ENCODE data around the gene MCTP1. TPM values are rescaled to one million over a fixed set of nuclear protein-coding genes. Genes with fewer than 3 reads are reported as not detected.

MCTP1 gene
- total RNA-seq, 2 donors from 2014 or later, result 22.1 to 256 TPM

- H3K4me3 ChIP-seq, result no peak overlapping the region
- DNase-seq (ENCODE audit: low spot score) (no peak), ATAC-seq (ENCODE audit: insufficient number of reproducible peaks, low FRiP score, low read depth) (no peak)
- H3K27me3 ChIP-seq (replicated peaks; ENCODE audit: insufficient read depth), result no peaks in the 10 kb centered on the region
- no peaks in the 10 kb centered on the region for H3K4me1 ChIP-seq (ENCODE audit: control insufficient read depth in 1 of 2, low read depth in 2 of 2)
- H3K27ac ChIP-seq, result no peak overlapping the region
- no peaks in the 10 kb centered on the region for H3K36me3 ChIP-seq
- TF ChIP-seq CTCF (IDR thresholded peaks at IDR 0.05), result no peak
- H3K9me3 ChIP-seq, result no peaks in the 10 kb centered on the region
These were observed 538.2 kb downstream of the MCTP1 start for GRCh38 chr5:94746731-94747124.

DNA sequence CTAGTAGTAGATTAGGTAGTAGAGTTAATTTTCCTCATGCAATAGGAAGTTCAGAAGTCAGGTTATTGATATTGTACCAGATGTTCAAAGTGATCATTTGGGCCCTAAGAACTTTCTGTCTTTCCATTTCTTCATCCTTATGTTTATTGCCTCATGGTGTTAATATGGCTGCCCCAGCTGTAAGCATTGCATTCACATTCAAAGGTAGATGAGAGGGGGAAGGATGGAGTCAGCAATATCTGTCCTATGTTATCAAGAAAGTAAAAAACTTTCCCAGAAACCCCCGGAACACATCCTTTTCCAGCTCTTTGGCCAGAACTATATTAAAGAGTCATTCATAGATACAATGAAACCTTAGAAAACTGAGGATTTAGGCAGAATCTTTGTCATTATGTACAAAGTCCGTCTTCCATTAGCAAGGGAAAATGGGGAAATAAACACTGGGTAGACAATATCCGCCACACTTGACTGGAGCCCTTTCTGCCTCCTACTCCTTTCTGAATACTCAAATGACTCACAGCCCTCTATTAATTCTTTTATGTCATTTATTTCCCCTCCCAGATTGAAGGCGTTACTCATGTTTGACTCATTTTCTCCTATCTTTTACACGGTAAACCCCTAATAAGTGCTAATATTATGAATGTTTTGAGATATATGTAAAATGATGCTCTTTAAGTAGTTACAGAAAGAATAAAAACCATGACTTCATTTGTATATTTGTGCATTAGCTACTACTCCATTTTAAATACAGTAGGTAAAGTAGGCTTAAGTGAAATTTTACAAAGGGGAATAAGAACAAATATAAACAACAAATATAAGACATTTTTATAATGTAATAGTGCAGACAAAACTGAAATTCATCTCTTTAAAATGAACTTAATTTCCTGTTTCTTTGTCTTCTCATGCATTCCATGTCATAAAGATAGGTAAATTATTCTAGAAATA lies 538.8 kb downstream of the MCTP1 start:
- H3K9me3 ChIP-seq, result no peaks in the 10 kb centered on the region
- H3K4me1 ChIP-seq (ENCODE audit: control insufficient read depth in 1 of 2, low read depth in 2 of 2), result no peaks in the 10 kb centered on the region
- H3K27ac ChIP-seq, result no peak overlapping the region
- TF ChIP-seq CTCF (IDR thresholded peaks at IDR 0.05), result no peak
- ATAC-seq (ENCODE audit: insufficient number of reproducible peaks, low FRiP score, low read depth) (no peak), DNase-seq (ENCODE audit: low spot score) (no peak)
- H3K27me3 ChIP-seq (replicated peaks; ENCODE audit: insufficient read depth), result no peaks in the 10 kb centered on the region
- H3K36me3 ChIP-seq, result no peaks in the 10 kb centered on the region
- no peak overlapping the region for H3K4me3 ChIP-seq

- H3K36me3 ChIP-seq, result no peaks in the 10 kb centered on the region
- H3K27ac ChIP-seq, result no peak overlapping the region
- H3K9me3 ChIP-seq, result no peaks in the 10 kb centered on the region
- H3K27me3 ChIP-seq (replicated peaks; ENCODE audit: insufficient read depth), result no peaks in the 10 kb centered on the region
- DNase-seq (ENCODE audit: low spot score) (no peak), ATAC-seq (ENCODE audit: insufficient number of reproducible peaks, low FRiP score, low read depth) (no peak)
- no peak for TF ChIP-seq CTCF (IDR thresholded peaks at IDR 0.05)
- H3K4me3 ChIP-seq, result no peak overlapping the region
- H3K4me1 ChIP-seq (ENCODE audit: control insufficient read depth in 1 of 2, low read depth in 2 of 2), result no peaks in the 10 kb centered on the region
These were observed 540.0 kb downstream of the MCTP1 start for GRCh38 chr5:94744906-94745305.

- no peak for TF ChIP-seq CTCF (IDR thresholded peaks at IDR 0.05)
- Histone ChIP-seq H3K27me3 (replicated peaks; ENCODE audit: insufficient read depth) (no peaks in the 10 kb centered on the region), H3K27ac (no peak overlapping the region), H3K4me1 (ENCODE audit: control insufficient read depth in 1 of 2, low read depth in 2 of 2) (no peaks in the 10 kb centered on the region), H3K36me3 (no peaks in the 10 kb centered on the region), H3K9me3 (no peaks in the 10 kb centered on the region), H3K4me3 (no peak overlapping the region)
- ATAC-seq (ENCODE audit: insufficient number of reproducible peaks, low FRiP score, low read depth), result no peak
- no peak for DNase-seq (ENCODE audit: low spot score)
These were observed 542.0 kb downstream of the MCTP1 start for GRCh38 chr5:94742852-94743251.

- no peaks in the 10 kb centered on the region for H3K36me3 ChIP-seq
- no peaks in the 10 kb centered on the region for H3K27me3 ChIP-seq (replicated peaks; ENCODE audit: insufficient read depth)
- H3K4me1 ChIP-seq (ENCODE audit: control insufficient read depth in 1 of 2, low read depth in 2 of 2), result no peaks in the 10 kb centered on the region
- no peak overlapping the region for H3K4me3 ChIP-seq
- DNase-seq (ENCODE audit: low spot score), result no peak
- H3K27ac ChIP-seq, result no peak overlapping the region
- ATAC-seq (ENCODE audit: insufficient number of reproducible peaks, low FRiP score, low read depth), result no peak
- H3K9me3 ChIP-seq, result no peaks in the 10 kb centered on the region
- no peak for TF ChIP-seq CTCF (IDR thresholded peaks at IDR 0.05)
These were observed 544.6 kb downstream of the MCTP1 start for GRCh38 chr5:94740286-94740685.
